ENCODE results near the gene RAB10.

DNA sequence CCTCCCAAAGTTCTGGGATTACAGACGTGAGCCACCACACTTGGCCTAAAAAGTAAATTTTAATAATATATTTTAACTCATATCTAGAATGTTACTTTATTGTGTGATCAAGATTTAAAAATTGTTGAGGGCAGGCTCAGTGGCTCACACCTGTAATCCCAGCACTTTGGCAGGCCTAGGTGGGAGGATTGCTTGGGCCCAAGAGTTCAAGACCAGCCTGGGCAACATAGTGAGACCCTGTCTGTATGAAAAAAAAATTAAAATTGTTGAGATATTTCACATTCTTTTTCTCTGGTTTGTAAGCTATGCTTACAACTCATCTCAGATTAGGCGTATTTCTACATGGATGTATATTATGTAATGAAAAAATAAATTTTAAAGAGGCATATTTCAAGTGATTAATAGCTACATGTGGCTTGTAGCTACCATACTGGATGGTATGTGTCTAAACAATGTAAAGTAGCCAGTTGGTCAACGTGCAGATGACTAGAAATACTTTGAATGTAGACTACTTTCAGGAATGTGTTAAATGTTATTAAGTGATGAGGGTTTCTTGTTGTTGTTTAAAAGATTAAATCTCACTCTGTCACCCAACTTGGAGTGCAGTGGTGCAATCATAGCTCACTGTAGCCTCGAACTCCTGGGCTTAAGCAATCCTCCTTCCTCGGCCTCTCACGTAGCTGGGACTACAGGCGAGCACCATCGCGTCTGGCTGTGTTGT is 5.9 kb downstream of the RAB10 start:
- no peak for TF ChIP-seq RAD21 (CRISPR knock-in tag; IDR thresholded peaks at IDR 0.05)
- no peak for TF ChIP-seq CTCF (CRISPR knock-in tag; IDR thresholded peaks at IDR 0.05)
- no peak for TF ChIP-seq CBX5 (CRISPR knock-in tag; IDR thresholded peaks at IDR 0.05; ENCODE audit: borderline replicate concordance)
- no peak for TF ChIP-seq TARDBP (CRISPR knock-in tag; IDR thresholded peaks at IDR 0.05)
- no peak for TF ChIP-seq IRF2 (CRISPR knock-in tag; IDR thresholded peaks at IDR 0.05)
- TF ChIP-seq SIX1 (CRISPR knock-in tag; IDR thresholded peaks at IDR 0.05; ENCODE audit: borderline replicate concordance), result no peak
- TF ChIP-seq RFX5 (IDR thresholded peaks at IDR 0.05; ENCODE audit: low read depth, low read length), result no peak
- TF ChIP-seq SSRP1 (CRISPR knock-in tag; IDR thresholded peaks at IDR 0.05), result no peak
- no peak for TF ChIP-seq GTF2F1 (IDR thresholded peaks at IDR 0.05; ENCODE audit: low read length)

Data from HepG2 (cell line).